Activated CD8-positive, alpha-beta memory T cell treated with anti-CD3 and anti-CD28 coated beads for 48 hours (primary cell): ENCODE measurements around the gene CMIP.
"Not testable (repeated sequence)": the region's sequence is repeated elsewhere in the genome, so short reads cannot be mapped to it uniquely, and the experiment has no call there.

ENCODE experiments used
- DNase-seq, 3 experiments: peaks; one replicate each; pipeline ENCODE4 v3.0.0-alpha.2; 2020; ENCODE audit warnings: low read depth in 2 of 3, low spot score in 2 of 3

The CMIP gene

GRCh38 chr16:81562926-81563325 lies 118.3 kb downstream of the CMIP start:
- DNase-seq: no peak

- no peak for DNase-seq
Observed at GRCh38 chr16:81564421-81564911, 119.9 kb downstream of the CMIP start.

- no peak for DNase-seq
Observed at GRCh38 chr16:81565321-81566028, 120.9 kb downstream of the CMIP start.

- no peak for DNase-seq
Observed at GRCh38 chr16:81566086-81567007, 121.7 kb downstream of the CMIP start.

GRCh38 chr16:81567087-81567486 lies 122.5 kb downstream of the CMIP start:
- DNase-seq: no peak

- peak; percentile 24 to 32 (median 27) for DNase-seq
Observed at GRCh38 chr16:81567987-81568748, 123.6 kb downstream of the CMIP start.

GRCh38 chr16:81568749-81569087 lies 124.1 kb downstream of the CMIP start:
- peak in 1 of 3 experiments; percentile 13 for DNase-seq

GRCh38 chr16:81569361-81570034 lies 124.9 kb downstream of the CMIP start:
- no peak for DNase-seq

GRCh38 chr16:81570151-81570846 lies 125.7 kb downstream of the CMIP start:
- no peak for DNase-seq

- DNase-seq: no peak
Observed at GRCh38 chr16:81571175-81571574, 126.6 kb downstream of the CMIP start.

GRCh38 chr16:81571592-81572385 lies 127.2 kb downstream of the CMIP start:
- no peak for DNase-seq

- no peak for DNase-seq
Observed at GRCh38 chr16:81572386-81573144, 128.0 kb downstream of the CMIP start.

- DNase-seq: no peak
Observed at GRCh38 chr16:81573533-81574020, 129.0 kb downstream of the CMIP start.

GRCh38 chr16:81574168-81574567 lies 129.6 kb downstream of the CMIP start:
- no peak for DNase-seq

- DNase-seq: no peak
Observed at GRCh38 chr16:81575307-81575706, 130.7 kb downstream of the CMIP start.

GRCh38 chr16:81575834-81576233 lies 131.2 kb downstream of the CMIP start:
- no peak for DNase-seq

GRCh38 chr16:81576696-81577095 lies 132.1 kb downstream of the CMIP start:
- no peak for DNase-seq

GRCh38 chr16:81577272-81577671 lies 132.7 kb downstream of the CMIP start:
- not testable (repeated sequence) for DNase-seq

- no peak for DNase-seq
Observed at GRCh38 chr16:81578076-81578475, 133.5 kb downstream of the CMIP start.
